Urinary bladder (tissue), 4 donors: ENCODE data around the gene NCAN. TPM values are rescaled to one million over a fixed set of nuclear protein-coding genes. Genes with fewer than 3 reads are reported as not detected.
A peak's percentile ranks its signal among the peaks of the same experiment; 100 is the strongest.

Experiments
- DNase-seq: peaks from one replicate; pipeline ENCODE4 v3.0.0-alpha.2; 2015; ENCODE audit errors: extremely low spot score
- H3K27ac ChIP-seq: one replicate; pipeline ENCODE4 v1.5.1; 2013; ENCODE audit warnings: low read depth, mild to moderate bottlenecking, moderate library complexity
- H3K36me3 ChIP-seq: one replicate; pipeline ENCODE4 v1.6.1; 2013; ENCODE audit warnings: mild to moderate bottlenecking, moderate library complexity; ENCODE audit not compliant: insufficient read depth
- H3K4me1 ChIP-seq: one replicate; pipeline ENCODE4 v1.6.1; 2013; ENCODE audit warnings: mild to moderate bottlenecking, moderate library complexity; ENCODE audit not compliant: insufficient read depth
- H3K4me3 ChIP-seq: one replicate; pipeline ENCODE4 v1.5.1; 2013; ENCODE audit warnings: low read depth, low read length
- whole genome bisulfite sequencing: extraction: QIAGEN DNeasy Blood & Tissue Kit; methylation state at CpG from one replicate; pipeline ENCODE4 v1.1.7; 2013; 5-methylcytosine and 5-hydroxymethylcytosine counted together
- polyA plus RNA-seq: library from polyadenylated mRNA; stranded (reverse); fragments of 200-250 nt; gene quantifications from one replicate; pipeline ENCODE4 v1.2.3, GENCODE V29; 2013
- total RNA-seq: library from RNA; depleted of rRNA; stranded (reverse); fragments of >200 nt; gene quantifications from one replicate; pipeline ENCODE4 v1.2.3, GENCODE V29; 2014
- donor health status: healthy with polysubstance abuse.
- donor health status: healthy.

NCAN gene
- total and polyA plus RNA-seq, 2 donors, result 0.42 TPM; not detected in 1

GRCh38 chr19:19181488-19181998 lies 30.2 kb upstream of the NCAN start:
- H3K4me3 ChIP-seq, result no peak overlapping the region
- H3K4me1 ChIP-seq, result no peaks in the 10 kb centered on the region
- DNase-seq, result no peak
- H3K27ac ChIP-seq, result no peak overlapping the region
- WGBS, result 94% methylated on average over 9 of the region's 9 CpGs
- no peaks in the 10 kb centered on the region for H3K36me3 ChIP-seq

- 64% methylated on average over 9 of the region's 9 CpGs for WGBS
- Histone ChIP-seq H3K36me3 (no peaks in the 10 kb centered on the region), H3K27ac (no peak overlapping the region), H3K4me1 (no peaks in the 10 kb centered on the region), H3K4me3 (no peak overlapping the region)
- no peak for DNase-seq
These were observed 25.7 kb upstream of the NCAN start for GRCh38 chr19:19185853-19186740.

GRCh38 chr19:19186742-19187141 lies 25.0 kb upstream of the NCAN start:
- WGBS, result 90% methylated on average over 14 of the region's 14 CpGs
- DNase-seq, result no peak

GRCh38 chr19:19191768-19192077 lies 20.0 kb upstream of the NCAN start:
- peak overlapping the region; percentile 73 for H3K4me3 ChIP-seq

More at GRCh38 chr19:19186742-19187141, 25.0 kb upstream of the NCAN start:
- Histone ChIP-seq H3K36me3 (no peaks in the 10 kb centered on the region), H3K4me1 (no peaks in the 10 kb centered on the region), H3K27ac (no peak overlapping the region), H3K4me3 (no peak overlapping the region)

GRCh38 chr19:19192078-19192882 lies 19.5 kb upstream of the NCAN start, which contains the start of the genes BORCS8 and RFXANK:
Gene BORCS8, minus strand, starts transcription at chr19:19192152. Its CDS starts 35 bp downstream, at chr19:19192117.
Gene RFXANK, plus strand, starts transcription at chr19:19192258. Its CDS starts 1,689 bp downstream, at chr19:19193947.
- WGBS, result under 1% methylated on average over 53 of the region's 53 CpGs

More at GRCh38 chr19:19191768-19192077, 20.0 kb upstream of the NCAN start:
- peak overlapping the region; percentile 99 for H3K27ac ChIP-seq
- H3K36me3 ChIP-seq, result no peaks in the 10 kb centered on the region
- no peak for DNase-seq
- under 1% methylated on average over 17 of the region's 17 CpGs for WGBS
- no peaks in the 10 kb centered on the region for H3K4me1 ChIP-seq

GRCh38 chr19:19192910-19193423 lies 18.8 kb upstream of the NCAN start:
- under 1% methylated on average over 22 of the region's 22 CpGs for WGBS
- H3K4me1 ChIP-seq, result no peaks in the 10 kb centered on the region
- DNase-seq, result no peak

More at GRCh38 chr19:19192078-19192882, 19.5 kb upstream of the NCAN start, which contains the start of the genes BORCS8 and RFXANK:
- peak; percentile 99 for DNase-seq
- Histone ChIP-seq H3K4me3 (peak within 1 kb of the TSS; percentile 73), H3K4me1 (no peaks in the 10 kb centered on the region), H3K36me3 (peaks cover 3% of the 10 kb centered on the region), H3K27ac (peak within 1 kb of the TSS; percentile 99)

GRCh38 chr19:19193926-19194325 lies 17.8 kb upstream of the NCAN start:
- no peak for DNase-seq
- 78% methylated on average over 5 of the region's 5 CpGs for WGBS
- peaks cover 8% of the 10 kb centered on the region for H3K36me3 ChIP-seq
- no peak overlapping the region for H3K27ac ChIP-seq
- no peak overlapping the region for H3K4me3 ChIP-seq
- H3K4me1 ChIP-seq, result no peaks in the 10 kb centered on the region

More at GRCh38 chr19:19192910-19193423, 18.8 kb upstream of the NCAN start:
- peaks cover 3% of the 10 kb centered on the region for H3K36me3 ChIP-seq
- H3K4me3 ChIP-seq, result peak overlapping the region; percentile 73
- H3K27ac ChIP-seq, result peak overlapping the region; percentile 58

- H3K36me3 ChIP-seq, result peaks cover 7% of the 10 kb centered on the region
- whole genome bisulfite sequencing, result 77% methylated on average over 19 of the region's 19 CpGs
- no peak for DNase-seq
- H3K4me3 ChIP-seq, result peak overlapping the region; percentile 47
- H3K4me1 ChIP-seq, result no peaks in the 10 kb centered on the region
- H3K27ac ChIP-seq, result no peak overlapping the region
These were observed 9.8 kb upstream of the NCAN start for GRCh38 chr19:19201697-19202630.

GRCh38 chr19:19202707-19203011 lies 9.1 kb upstream of the NCAN start:
- WGBS, result 16% methylated on average over 11 of the region's 11 CpGs
- Histone ChIP-seq H3K27ac (peak overlapping the region; percentile 13), H3K4me1 (no peaks in the 10 kb centered on the region)

GRCh38 chr19:19203012-19203856 lies 8.5 kb upstream of the NCAN start, which contains the start of gene NR2C2AP:
Gene NR2C2AP, minus strand, starts transcription at chr19:19203414. Its CDS starts 354 bp downstream, at chr19:19203060.
- Histone ChIP-seq H3K4me1 (no peaks in the 10 kb centered on the region), H3K27ac (peak within 1 kb of the TSS; percentile 13), H3K4me3 (peak within 1 kb of the TSS; percentile 47), H3K36me3 (peaks cover 4% of the 10 kb centered on the region)
- 7% methylated on average over 60 of the region's 60 CpGs for WGBS
- peak; percentile 74 for DNase-seq

More at GRCh38 chr19:19202707-19203011, 9.1 kb upstream of the NCAN start:
- peak overlapping the region; percentile 47 for H3K4me3 ChIP-seq
- peaks cover 5% of the 10 kb centered on the region for H3K36me3 ChIP-seq
- DNase-seq, result no peak

GRCh38 chr19:19204181-19204580 lies 7.6 kb upstream of the NCAN start:
- WGBS, result 76% methylated on average over 13 of the region's 13 CpGs
- H3K36me3 ChIP-seq, result no peaks in the 10 kb centered on the region
- H3K27ac ChIP-seq, result no peak overlapping the region
- H3K4me1 ChIP-seq, result no peaks in the 10 kb centered on the region
- DNase-seq, result no peak
- no peak overlapping the region for H3K4me3 ChIP-seq
